Effector CD4-positive, alpha-beta T cell (primary cell): Measurements from ENCODE around the gene MRPL21.

Source experiments
- DNase-seq: peaks from one replicate; pipeline ENCODE4 v3.0.0-alpha.2; 2020

The MRPL21 gene

GRCh38 chr11:68934666-68935065 is 31.0 kb upstream of the MRPL21 start:
- no peak for DNase-seq

- DNase-seq: no peak
These were observed 30.7 kb upstream of the MRPL21 start for GRCh38 chr11:68934321-68934645.

- no peak for DNase-seq
These were observed 30.1 kb upstream of the MRPL21 start for GRCh38 chr11:68933605-68934320.

DNA sequence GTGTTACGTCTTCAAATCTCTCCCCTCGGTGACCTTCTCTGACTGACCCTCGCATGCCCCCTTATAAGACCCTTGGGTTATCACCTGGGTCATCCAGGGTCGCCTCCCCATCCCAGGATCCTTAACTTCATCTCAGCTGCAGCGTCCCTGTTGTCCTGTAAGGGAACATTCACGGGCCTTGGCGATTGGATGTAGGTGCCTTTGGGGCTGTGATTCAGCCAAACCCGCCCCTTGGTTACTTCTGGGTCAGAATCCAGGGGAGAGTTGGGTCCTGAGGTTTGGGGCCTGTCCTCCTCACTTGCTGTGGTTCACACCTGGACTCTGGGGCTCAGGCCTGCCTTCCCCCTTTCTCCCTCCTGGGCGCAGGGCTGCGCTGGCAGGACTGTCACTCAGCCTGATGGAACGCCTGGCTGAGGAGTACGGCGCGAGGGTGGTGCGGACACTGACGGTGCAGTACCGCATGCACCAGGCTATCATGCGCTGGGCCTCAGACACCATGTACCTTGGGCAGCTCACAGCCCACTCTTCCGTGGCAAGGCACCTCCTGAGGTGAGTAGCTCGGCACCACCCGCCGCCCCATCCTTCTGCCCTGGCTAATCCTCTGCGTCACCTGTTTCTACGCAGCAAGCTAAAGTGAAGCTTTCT is 29.4 kb upstream of the MRPL21 start:
- DNase-seq: no peak

DNA sequence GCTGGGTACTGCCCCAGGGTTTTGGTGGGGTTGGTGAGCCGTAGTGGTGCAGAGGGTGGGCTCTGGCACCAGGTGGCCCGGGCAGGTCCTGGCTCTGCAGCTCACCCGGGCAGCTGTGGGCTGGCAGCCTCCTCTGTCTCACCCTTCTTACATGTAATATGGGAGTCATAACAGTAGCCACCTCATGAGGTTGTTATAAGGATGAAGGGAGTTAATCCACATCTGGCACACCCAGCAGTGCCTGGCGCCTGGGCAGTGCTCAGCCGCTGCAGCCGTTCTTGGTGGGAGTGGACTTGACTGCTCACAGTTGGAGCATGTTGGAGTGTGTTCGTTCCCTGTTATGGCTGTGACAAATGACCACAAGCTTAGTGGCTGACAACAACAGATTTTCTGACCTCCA is 28.7 kb upstream of the MRPL21 start:
- no peak for DNase-seq

DNA sequence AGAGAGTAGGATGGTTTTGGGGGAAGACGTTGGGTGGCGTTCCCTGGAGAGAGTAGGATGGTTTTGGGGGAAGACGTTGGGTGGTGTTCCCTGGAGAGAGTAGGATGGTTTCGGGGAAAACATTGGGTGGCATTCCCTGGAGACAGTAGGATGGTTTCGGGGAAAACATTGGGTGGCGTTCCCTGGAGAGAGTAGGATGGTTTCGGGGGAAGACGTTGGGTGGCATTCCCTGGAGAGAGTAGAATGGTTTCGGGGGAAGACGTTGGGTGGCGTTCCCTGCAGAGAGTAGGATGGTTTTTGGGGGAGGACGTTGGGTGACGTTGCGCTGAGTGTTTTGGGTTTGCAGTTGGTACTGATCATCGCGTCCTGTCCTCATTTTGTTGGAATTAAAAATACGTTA is 28.3 kb upstream of the MRPL21 start:
- no peak for DNase-seq

GRCh38 chr11:68930991-68931855 is 27.6 kb upstream of the MRPL21 start:
- DNase-seq: no peak

DNA sequence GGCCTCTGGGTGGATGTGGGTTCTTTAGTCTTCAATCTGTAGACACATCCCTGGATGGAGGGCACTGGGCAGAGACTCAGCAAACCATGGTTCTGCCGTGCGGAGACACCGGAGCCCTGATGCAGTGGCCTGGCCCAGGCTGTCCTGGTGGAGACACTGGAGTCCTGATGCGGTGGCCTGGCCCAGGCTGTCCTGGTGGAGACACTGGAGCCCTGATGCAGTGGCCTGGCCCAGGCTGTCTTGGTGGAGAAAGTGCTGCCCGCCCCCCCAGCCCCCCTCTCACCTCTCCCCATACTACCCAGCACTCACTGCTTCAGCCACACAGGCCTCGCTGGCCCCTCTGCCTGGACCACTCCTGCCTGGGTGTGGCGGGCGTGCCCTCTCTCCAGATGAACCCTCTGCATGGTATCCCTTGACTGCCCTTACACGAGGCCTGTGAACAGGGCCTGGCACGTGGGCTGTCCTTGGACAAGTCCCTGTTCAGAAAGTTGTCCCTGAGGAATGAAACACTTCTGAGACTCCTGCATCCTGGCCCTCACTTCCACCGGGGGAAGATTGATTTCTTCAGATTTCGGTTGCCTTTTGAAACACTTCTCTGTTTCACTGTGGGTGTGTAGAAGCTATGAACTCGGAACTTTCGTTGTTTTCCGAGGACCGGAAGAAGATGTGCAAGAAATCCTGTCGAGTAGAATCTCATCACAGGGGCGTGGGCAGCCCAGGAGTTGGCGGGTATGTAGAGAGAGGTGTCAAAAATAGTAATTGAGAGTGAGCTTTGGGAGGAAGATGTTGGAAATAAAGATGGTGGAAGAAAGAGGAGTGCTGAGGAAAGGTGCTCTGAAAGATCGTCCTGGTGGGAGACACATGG is 26.3 kb upstream of the MRPL21 start:
- DNase-seq: no peak

DNA sequence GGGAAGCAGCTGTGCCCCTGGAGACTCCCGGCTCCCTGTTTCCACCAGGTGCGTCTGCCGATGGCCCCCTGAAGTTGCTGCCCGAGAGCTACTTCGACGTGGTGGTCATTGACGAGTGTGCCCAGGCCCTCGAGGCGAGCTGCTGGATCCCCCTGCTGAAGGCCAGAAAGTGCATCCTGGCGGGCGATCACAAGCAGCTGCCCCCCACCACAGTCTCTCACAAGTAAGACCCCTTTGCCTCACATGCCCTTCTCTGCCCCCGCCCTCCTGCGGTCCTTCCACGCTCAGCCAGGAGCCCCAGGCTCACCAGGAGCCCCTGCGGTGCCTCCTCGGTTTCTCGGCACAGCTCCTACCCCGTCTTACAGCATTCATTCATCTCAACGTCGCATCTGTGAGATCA is 25.5 kb upstream of the MRPL21 start:
- DNase-seq: no peak

- DNase-seq: no peak
These were observed 24.7 kb upstream of the MRPL21 start for GRCh38 chr11:68928136-68928880.

- DNase-seq: no peak
These were observed 23.9 kb upstream of the MRPL21 start for GRCh38 chr11:68927280-68928135.

DNA sequence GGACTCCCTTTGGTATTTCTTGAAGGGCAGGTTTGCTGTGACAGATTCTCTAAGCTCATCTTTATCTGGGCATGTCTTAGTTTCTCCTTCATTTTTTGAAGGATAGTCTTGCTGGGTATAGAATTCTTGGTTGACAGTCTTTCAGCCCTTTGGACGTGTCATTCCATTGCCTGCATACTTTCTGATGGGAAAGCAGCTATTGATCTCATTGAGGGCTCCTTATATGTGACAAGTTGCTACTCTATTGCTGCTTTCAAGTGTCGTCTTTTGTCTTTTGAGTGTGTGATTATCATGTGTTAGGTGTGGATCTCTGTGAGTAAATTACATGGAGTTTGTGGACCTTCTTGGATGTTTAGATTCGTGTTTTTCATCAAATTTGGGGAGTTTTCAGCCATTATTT is 22.0 kb upstream of the MRPL21 start:
- no peak for DNase-seq

DNA sequence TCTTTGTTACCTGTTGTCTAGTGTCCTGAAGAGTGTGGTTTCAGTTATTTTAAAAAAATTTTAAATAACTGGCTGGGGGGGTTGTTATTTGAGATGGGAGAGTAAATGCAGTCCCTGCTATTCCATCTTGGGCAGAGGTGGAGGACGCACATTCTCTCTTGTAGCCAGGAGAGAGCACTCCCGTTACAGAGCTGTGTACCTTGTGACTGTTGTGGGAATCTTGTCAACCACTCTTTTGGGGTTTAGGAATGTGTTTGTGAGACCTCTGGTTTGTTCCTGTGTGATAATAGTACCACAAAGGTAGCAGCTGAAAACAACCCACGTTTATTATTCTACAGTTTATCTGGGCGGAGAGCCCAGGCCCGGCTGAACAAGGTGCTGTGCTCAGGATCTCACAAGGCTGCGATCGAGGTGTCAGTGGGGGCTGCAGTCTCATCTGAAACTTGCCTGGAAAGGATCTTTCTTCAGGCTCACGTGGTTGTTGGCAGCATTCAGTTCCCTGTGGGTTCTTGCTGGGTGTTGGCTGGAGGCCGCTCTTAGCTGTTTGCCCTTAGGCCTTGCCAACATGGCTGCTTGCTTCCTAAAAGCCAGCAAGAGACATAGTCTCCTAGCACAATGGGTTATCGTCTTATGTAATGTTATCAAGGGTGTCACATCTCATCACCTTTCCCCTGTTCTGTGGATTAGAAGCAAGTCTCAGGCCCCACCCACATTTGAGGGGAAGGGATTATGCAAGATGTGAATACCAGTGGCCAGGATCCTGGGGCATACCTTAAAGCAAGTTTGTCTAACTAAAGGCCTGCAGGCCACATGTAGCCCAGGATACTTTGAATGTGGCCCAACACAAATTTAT is 20.7 kb upstream of the MRPL21 start:
- no peak for DNase-seq

GRCh38 chr11:68923614-68924013 is 20.0 kb upstream of the MRPL21 start:
- DNase-seq: no peak

DNA sequence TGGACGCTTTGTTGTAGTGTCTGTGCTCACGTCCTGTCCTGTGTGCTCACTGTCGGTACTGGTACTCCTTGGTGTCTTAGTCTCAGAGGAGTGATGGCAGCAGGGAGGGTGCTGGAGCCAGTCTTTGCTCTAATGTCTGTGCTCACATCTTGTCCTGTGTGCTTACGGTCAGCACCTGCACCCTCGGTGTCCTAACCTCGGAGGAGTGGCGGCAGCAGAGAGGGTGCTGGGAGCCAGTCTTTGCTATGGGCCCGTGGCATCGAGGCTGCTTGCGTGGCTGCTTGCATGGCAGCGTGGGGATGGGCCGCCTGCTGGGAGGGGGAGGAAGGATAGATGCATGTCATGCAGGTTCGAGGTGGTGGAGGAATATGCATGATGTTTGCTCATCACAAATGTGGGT is 12.8 kb upstream of the MRPL21 start:
- DNase-seq: no peak

- DNase-seq: no peak
These were observed 11.1 kb upstream of the MRPL21 start for GRCh38 chr11:68914761-68915160.

DNA sequence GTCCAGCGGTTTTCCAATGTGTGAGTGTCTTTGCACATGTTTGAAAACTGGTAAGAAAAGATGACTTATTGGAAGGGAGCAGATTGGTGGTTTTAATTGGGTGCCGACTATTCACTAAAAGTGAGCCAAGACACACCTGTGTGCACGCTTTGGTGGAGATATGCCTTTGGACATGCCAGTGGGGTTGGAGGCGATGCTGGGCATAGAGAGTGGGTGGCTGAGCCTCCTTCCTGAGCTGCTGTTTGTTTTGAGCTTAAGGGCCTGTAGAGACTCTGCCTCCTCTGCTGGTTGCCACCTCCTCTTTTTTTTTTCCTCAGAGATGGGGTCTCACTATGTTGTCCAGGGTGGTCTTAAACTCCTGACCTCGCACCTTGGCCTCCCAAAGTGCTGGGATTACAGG is 9.6 kb upstream of the MRPL21 start:
- DNase-seq: no peak

DNA sequence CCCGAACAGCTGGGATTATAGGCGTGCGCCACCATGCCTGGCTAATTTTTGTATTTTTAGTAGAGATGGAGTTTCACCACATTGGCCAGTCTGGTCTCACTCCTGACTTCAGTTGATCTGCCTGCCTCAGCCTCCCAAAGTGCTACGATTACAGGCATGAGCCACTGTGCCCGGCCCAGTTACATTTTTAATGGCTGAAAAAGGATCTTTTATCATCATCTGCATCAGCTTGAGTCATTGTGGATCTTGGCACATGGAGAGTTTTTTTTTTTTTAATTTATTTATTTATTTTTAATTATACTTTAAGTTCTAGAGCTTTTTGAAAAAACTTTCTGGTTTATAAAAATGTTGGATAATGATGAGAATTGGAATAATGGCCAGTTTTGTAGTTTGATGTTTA is 8.6 kb upstream of the MRPL21 start:
- no peak for DNase-seq

DNA sequence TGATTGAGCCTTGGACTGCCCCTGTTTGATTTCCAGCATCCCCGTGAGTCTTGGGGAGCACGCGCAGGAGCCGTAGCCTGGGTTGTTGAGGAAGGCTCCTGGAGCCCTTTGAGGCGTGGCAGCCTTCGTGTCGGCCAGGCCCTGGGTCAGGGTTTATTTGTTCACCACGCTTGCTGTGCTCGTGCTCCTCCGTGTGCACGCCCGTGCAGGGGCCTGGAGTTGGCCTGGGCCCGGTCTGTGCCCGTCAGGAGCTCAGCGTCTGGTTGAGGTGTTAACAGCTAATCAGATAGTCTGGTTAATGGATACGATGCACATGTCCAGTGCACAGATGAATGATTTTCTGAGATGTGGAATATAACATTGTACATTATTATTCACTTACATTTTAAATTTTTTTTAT is 8.1 kb upstream of the MRPL21 start:
- no peak for DNase-seq

DNA sequence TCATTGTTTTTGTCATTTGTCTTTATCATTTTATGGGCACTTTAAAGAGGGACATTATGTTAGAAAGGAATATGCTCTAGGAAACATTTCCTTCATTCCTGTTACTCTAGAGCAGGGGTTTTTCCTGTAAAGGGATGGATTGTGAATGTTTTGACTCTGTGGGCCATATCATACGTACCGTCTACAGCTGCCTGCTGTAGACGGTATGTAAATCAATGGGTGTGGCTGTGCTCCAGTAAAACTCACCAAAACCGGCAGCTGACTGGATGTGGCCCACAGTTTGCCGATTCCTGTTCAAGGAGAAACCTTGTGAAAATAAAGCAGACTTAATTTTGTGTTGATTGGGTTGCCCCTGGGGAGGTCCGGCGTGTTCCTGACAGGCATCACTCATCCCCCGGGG is 7.3 kb upstream of the MRPL21 start:
- DNase-seq: no peak
